C1 segment of cervical spinal cord (tissue), 14 donors: ENCODE measurements around the gene AGBL4.
"Not testable (repeated sequence)": the region's sequence is repeated elsewhere in the genome, so short reads cannot be mapped to it uniquely, and the experiment has no call there.

Source experiments
- DNase-seq, 14 donors: peaks; one replicate each; lab custom pipeline; 2025; lab: John Stamatoyannopoulos, UW

The AGBL4 gene

GRCh38 chr1:50023292-50024159, at the start of gene AGBL4:
TSS of gene AGBL4 (minus strand) at chr1:50023954.
- DNase-seq = peak in 8 of 14 donors; percentile 14 to 52 (median 23)

- no peak for DNase-seq
These were observed 43.1 kb upstream of the AGBL4 start for GRCh38 chr1:50066806-50067205.

GRCh38 chr1:50060279-50060678, 36.5 kb upstream of the AGBL4 start:
- DNase-seq = no peak

- no peak for DNase-seq
These were observed 25.0 kb upstream of the AGBL4 start for GRCh38 chr1:50048791-50049190.

GRCh38 chr1:50047916-50048694, 24.4 kb upstream of the AGBL4 start:
- DNase-seq = peak in 2 of 14 donors; percentile 1 to 10

GRCh38 chr1:50038237-50038809, 14.6 kb upstream of the AGBL4 start:
- DNase-seq = no peak

- no peak for DNase-seq
These were observed 4.0 kb upstream of the AGBL4 start for GRCh38 chr1:50027794-50028193.

- no peak for DNase-seq
These were observed 28.0 kb downstream of the AGBL4 start for GRCh38 chr1:49995734-49996133.

GRCh38 chr1:49971088-49971487, 52.7 kb downstream of the AGBL4 start:
- no peak for DNase-seq

GRCh38 chr1:49951385-49951784, 72.4 kb downstream of the AGBL4 start:
- DNase-seq = no peak

GRCh38 chr1:49915301-49915700, 108.5 kb downstream of the AGBL4 start:
- not testable (repeated sequence) for DNase-seq

GRCh38 chr1:49906365-49906764, 117.4 kb downstream of the AGBL4 start:
- no peak for DNase-seq

- DNase-seq = no peak
These were observed 159.2 kb downstream of the AGBL4 start for GRCh38 chr1:49864581-49864980.

GRCh38 chr1:49854741-49855140, 169.0 kb downstream of the AGBL4 start:
- no peak for DNase-seq

- no peak for DNase-seq
These were observed 181.2 kb downstream of the AGBL4 start for GRCh38 chr1:49842596-49842995.

GRCh38 chr1:49841767-49842166, 182.0 kb downstream of the AGBL4 start:
- no peak for DNase-seq

- no peak for DNase-seq
These were observed 199.5 kb downstream of the AGBL4 start for GRCh38 chr1:49824261-49824660.

GRCh38 chr1:49817681-49818080, 206.1 kb downstream of the AGBL4 start:
- no peak for DNase-seq

GRCh38 chr1:49787013-49787412, 236.7 kb downstream of the AGBL4 start:
- DNase-seq = not testable (repeated sequence)

- DNase-seq = no peak
These were observed 258.7 kb downstream of the AGBL4 start for GRCh38 chr1:49765034-49765433.

GRCh38 chr1:49738118-49738517, 285.6 kb downstream of the AGBL4 start:
- not testable (repeated sequence) for DNase-seq

- no peak for DNase-seq
These were observed 295.4 kb downstream of the AGBL4 start for GRCh38 chr1:49728377-49728776.
